Amygdala (tissue), 56 donors: ENCODE results near the gene SNF8.
"Not testable (repeated sequence)": the region's sequence is repeated elsewhere in the genome, so short reads cannot be mapped to it uniquely, and the experiment has no call there.

ENCODE experiments used
- DNase-seq, 56 donors: peaks; one replicate each; lab custom pipeline; 2025; lab: John Stamatoyannopoulos, UW

Gene SNF8, protein sequence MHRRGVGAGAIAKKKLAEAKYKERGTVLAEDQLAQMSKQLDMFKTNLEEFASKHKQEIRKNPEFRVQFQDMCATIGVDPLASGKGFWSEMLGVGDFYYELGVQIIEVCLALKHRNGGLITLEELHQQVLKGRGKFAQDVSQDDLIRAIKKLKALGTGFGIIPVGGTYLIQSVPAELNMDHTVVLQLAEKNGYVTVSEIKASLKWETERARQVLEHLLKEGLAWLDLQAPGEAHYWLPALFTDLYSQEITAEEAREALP

GRCh38 chr17:48944515-48945260 lies at the start of gene SNF8:
Gene SNF8 (minus strand): TSS chr17:48944842. CDS start chr17:48944734, 108 bp downstream.
- peak; percentile 25 to 93 (median 79) for DNase-seq

- no peak for DNase-seq
These were observed 49.3 kb upstream of the SNF8 start for GRCh38 chr17:48993951-48994350.

- no peak for DNase-seq
These were observed 48.7 kb upstream of the SNF8 start for GRCh38 chr17:48993305-48993704.

DNA sequence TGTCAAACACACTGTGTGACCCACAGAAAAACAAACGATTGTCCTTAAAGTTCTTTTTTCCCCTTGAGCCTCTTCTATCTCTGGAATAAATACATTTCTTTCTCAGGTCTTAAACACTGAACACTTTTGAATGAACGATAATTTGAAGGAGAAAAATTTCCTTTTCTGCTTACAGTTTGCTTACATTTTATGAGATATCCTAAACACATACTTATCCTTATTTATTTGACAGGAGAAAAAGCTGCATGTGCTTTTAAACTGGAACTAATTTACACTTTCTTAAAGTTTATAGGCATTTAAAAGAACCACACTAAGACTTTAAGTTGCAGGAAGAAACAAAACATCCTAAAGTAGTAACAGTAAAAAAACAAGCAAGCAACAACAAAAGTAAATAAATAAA lies 47.8 kb upstream of the SNF8 start:
- no peak for DNase-seq

DNA sequence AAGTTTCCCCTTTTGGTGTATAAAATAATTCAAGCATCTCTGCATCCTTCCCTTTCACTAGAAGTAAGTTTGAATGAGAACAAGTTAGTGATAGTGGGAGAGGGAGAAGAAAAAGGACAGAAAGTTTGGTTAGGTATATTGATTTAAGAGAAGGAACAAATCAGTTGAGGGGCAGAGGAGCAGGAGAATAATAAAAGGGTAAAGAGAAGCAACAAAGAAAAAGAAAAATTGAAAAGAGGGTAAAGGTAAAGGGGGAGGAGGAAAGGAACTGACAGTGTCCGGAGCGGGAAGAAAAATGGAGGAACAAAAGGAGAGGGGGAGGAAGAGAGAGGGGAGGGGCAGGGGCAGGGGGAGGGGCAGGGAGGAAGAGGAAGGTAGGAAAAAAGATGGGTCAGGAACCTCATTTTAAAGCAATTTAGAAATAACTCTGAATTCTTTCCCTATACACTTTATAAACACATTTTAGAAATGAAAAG lies 46.3 kb upstream of the SNF8 start:
- DNase-seq, result no peak

DNA sequence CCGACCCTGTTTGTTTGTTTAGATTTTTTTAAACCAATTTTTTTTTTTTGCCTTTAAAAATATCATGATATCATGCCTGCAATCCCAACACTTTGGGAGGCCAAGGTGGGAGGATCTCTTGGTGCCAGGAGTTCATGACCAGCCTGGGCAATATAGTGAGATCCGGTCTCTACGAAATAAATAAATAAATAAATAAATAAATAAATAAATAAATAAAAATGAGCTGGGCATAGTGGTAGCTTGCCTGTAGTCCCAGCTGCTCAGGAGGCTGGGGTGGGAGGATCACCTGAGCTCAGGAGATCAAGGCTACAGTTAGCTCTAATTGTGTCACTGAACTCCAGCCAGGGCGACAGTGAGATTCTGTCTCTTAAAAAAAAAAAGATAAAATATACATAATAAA lies 44.5 kb upstream of the SNF8 start:
- no peak for DNase-seq

GRCh38 chr17:48985436-48986245 lies 41.0 kb upstream of the SNF8 start:
- DNase-seq, result no peak

DNA sequence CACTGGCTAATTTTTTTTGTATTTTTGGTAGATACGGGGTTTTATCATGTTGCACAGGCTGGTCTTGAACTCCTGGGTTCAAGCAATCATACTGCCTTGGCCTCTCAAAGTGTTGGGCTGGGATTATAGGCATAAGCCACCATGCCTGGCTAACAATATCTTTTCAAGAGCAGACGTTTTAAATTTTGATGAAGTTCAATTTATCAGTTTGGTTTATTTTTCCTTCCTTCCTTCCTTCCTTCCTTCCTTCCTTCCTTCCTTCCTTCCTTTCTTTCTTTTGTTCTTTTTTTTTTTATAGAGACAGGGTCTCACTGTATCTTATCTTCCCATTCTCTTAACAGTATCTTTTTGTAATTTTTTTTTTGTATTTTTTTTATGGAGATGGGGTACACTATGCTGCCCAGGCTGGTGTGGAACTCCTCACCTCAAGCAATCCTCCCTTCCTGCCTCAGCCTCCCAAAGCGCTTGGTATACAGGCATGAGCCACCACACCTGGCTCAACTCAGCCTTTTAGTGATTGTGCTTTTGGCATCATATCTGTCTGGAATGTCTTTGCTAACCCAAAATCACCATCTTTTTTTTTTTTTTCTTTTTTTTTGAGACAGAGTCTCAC lies 37.4 kb upstream of the SNF8 start:
- no peak for DNase-seq

GRCh38 chr17:48973806-48974205 lies 29.2 kb upstream of the SNF8 start:
- no peak for DNase-seq

DNA sequence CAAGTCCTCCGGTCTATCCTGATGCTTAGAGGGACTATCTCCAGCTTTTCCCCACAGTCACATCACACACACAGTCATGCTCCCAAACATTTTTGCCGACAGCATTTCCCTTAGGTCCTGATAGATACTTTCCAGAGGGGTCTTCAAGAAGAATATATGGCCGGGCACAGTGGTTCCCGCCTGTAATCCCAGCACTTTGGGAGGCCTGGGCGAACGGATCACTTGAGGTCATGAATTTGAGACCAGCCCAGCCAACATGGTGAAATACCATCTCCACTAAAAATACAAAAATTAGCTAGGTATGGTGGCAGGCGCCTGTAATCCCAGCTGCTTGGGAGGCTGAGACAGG lies 28.1 kb upstream of the SNF8 start:
- DNase-seq, result no peak

DNA sequence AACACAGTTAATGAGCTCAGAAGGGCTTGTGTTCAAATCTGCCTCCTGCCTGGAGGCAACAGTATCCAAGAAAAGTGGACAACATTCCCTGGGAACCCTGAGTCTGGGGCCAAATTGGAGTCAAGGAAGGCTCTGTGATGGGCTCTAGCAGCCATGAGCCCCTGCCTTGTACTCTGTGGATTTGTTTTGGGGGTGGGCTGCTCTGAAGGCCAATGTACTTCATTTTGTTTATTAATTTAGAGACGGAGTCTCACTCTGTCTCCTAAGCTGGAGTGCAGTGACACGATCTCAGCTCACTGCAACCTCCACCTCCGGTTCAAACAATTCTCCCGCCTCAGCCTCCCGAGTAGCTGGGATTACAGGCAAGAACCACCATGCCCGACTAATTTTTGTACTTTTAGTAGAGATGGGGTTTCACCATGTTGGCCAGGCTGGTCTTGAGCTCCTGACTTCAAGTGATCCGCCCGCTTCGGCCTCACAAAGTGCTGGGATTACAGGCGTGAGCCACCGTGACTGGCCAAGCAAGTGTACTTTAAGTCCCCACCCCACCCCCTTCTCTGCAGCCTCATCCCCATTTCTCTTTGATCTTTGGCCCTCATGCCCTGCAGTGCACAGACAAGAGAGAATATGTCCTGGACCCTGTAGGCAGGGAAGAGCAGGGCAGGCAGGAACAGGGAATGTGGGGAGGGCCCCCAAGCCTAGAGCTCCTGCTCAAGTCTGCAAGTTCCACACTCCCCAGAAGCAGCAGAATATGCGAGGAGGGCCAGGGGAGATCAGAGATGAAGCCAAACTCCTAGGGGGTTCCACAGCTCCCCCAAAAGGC lies 26.4 kb upstream of the SNF8 start:
- no peak for DNase-seq

DNA sequence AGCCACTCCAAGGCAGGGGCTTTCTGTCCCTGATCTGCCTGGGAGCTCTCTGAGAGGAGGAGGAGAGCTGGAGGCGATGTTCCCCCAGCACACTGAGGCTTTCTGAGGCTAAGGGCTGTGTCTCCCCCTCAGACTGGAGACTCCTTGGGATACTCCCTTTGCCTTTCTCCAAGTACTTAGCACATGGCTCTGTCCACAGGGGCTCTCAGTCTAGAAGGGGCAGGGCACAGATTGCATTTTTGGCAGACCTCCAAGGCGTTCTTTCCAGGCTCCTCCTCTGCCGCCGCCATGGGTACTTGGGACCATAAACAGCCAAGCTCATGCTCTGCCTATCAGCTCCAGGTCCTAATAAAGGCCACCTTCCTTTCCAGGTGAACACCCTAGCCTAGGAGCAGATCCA lies 25.6 kb upstream of the SNF8 start:
- DNase-seq, result no peak

DNA sequence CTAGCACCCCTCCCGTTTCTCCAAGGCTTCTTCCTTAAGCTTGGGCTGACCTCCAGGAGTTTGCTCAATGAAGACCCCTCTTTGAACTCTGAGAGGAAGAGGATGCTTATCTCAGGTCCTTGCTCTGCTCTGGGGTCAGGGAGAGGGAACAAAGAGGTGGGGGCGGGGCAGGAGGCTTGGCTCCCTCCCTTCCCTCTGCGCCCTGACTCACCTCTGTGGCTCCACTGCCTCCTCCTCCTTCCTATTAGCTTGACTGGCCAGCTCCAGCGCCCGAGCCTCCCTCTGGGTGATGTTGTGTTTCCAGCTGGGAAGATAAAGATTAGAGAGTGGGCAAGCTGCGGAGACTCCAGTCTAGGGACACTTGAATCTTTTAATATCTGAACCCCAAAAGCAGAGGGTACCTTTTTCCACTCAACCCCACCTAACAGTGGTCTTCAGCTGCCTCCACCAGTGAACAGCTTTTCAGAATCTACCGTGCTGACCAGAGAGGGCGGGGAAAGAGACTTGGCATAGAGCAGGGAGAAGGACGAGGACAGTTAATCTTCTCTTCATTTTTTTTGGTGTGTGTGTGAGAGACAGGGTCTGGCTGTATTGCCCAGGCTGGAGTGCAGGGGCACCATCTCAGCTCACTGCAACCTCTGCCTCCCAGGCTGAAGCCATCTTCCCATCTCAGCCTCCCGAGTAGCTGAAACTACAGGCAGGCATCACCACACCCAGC lies 17.0 kb upstream of the SNF8 start:
- DNase-seq, result no peak

DNA sequence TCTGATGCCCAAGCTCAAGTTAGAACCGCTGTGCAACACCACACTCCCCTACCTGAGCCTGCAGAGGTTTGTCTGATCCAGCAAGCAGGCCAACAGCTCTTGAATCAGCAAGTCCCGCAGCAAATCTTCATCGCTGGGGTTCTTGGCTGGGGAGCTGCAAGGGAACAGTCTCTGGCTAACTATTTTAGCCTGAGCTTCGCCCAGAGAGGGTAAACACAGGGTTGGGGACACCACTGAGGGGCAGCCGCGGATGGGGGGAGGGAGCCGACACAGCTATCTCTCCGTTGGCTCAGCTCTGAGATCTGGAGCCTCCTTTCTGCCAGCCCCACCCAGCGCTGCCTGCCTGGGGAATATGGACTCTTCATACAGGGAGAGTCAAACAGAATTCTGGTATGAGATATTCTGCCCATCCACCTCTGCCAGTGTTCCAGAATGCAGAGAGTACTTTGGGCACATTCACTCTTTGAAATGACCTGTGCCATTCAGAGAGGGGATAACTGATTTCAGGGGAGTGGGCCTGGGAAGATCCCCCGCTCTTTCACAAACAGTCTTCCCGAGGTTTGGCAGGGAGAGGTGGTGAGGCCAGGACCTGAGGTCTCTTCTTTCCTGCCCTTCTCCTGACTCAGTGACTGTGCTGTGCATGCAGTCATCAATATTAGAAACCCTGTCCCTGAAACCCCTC lies 16.3 kb upstream of the SNF8 start:
- DNase-seq, result no peak

GRCh38 chr17:48954300-48954755 lies 9.7 kb upstream of the SNF8 start:
- DNase-seq, result no peak

DNA sequence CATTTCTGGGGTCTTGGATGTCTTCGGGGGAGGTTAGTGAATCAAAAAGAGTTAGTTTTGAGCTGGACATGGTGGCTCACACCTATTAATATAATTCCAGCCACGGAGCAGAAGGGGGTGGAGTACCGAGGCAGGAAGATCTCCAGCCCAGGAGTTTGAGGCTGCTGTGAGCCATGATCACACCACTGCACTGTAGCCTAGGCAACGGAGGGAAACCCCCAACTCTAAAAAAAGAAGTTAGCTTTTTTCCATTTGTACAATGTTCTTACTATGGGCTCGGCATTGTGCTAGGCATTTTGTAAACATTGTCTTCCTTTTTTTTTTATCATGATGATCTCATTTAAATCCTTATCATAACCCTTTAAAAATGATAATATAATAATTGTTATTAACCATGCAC lies 8.3 kb upstream of the SNF8 start:
- no peak for DNase-seq

GRCh38 chr17:48951572-48951971 lies 6.9 kb upstream of the SNF8 start:
- no peak for DNase-seq

DNA sequence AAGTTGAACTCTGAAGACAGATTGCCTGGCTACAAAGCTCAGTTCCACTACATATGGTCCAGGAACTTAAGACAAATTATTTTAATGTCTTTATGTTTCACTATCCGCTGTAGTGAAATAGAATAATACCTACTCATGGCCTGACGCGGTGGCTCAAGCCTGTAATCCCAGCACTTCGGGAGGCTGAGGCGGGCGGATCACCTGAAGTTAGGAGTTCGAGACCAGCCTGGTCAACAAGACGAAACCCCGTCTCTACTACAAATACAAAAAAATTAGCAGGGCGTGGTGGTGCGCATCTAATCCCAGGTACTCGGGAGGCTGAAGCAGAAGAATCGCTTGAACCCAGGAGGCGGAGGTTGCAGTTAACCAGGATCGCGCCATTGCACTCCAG lies 614 bp upstream of the SNF8 start:
- not testable (repeated sequence) for DNase-seq

DNA sequence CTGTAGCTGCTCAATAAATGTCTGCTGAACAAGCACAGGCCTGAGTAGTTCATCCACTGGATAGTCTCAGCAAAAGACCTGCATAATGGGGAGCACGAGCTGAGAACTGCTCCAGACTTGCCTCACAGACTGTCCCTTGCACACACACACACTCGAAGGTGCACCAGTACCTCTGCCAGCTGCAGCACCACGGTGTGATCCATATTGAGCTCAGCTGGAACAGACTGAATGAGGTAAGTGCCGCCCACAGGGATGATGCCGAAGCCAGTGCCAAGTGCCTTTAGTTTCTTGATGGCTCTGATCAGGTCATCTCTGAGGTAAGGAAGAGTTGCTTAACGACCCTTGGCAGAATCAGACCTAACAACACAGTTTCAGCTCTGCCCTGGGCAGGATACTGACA lies 11.6 kb downstream of the SNF8 start:
- no peak for DNase-seq
